Brain microvascular endothelial cell (primary cell): ENCODE results near the gene TRNAU1AP.

ENCODE experiments used
- DNase-seq: peaks from one replicate; pipeline ENCODE4 v3.0.0-alpha.2; 2020
- H3K27ac ChIP-seq: fragments of 250-450 bp; sonication (Bioruptor Pico); 2 replicates; pipeline ENCODE4 v1.5.1; 2020; ENCODE audit warnings: mild to moderate bottlenecking, moderate library complexity
- H3K27me3 ChIP-seq: fragments of 250-450 bp; sonication (Bioruptor Pico); replicated peaks from 2 replicates; pipeline ENCODE4 v1.5.1; 2020; ENCODE audit warnings: mild to moderate bottlenecking
- H3K36me3 ChIP-seq: fragments of 250-450 bp; sonication (Bioruptor Pico); replicated peaks from 2 replicates; pipeline ENCODE4 v1.5.1; 2020; ENCODE audit warnings: mild to moderate bottlenecking
- H3K4me3 ChIP-seq: 2 replicates; pipeline ENCODE4 v1.5.1; 2011; ENCODE audit warnings: low read depth, mild to moderate bottlenecking, control low read depth, low read length, moderate library complexity
- CTCF ChIP-seq: IDR thresholded peaks from 2 replicates; pipeline ENCODE4 v1.5.1; 2011; ENCODE audit warnings: low read depth, mild to moderate bottlenecking, moderate library complexity, low read length, control low read depth, inconsistent platforms; ENCODE audit errors: missing control alignments
- in situ Hi-C: cut with HindIII; loops from 2 replicates; pipeline ENCODE4 v1.10.0; 2017; ENCODE audit warnings: low sequenced_read_pairs, low pct_ligation_motif_present

The TRNAU1AP gene

DNA sequence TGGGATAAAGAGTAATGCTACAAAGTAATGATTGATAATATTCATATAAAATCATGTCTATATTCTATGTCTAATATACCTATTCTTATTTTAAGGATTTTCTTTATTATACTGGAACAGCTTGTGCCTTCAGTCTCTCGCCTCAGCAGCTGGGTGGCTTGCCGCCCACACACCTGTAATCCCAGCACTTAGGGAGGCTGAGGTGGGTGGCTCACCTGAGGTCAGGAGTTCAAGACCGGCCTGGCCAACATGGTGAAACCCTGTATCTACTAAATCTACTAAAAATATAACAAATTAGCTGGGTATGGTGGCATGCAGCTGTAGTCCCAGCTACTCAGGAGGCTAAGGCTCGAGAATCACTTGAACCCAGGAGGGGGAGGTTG, 7.6 kb upstream of the TRNAU1AP start:
- DNase-seq, result no peak
- no peaks in the 10 kb centered on the region for H3K27me3 ChIP-seq
- no peak overlapping the region for H3K27ac ChIP-seq
- no peak for TF ChIP-seq CTCF
- no peaks in the 10 kb centered on the region for H3K36me3 ChIP-seq
- in situ Hi-C loops, result no loop called here
- H3K4me3 ChIP-seq, result no peak overlapping the region

DNA sequence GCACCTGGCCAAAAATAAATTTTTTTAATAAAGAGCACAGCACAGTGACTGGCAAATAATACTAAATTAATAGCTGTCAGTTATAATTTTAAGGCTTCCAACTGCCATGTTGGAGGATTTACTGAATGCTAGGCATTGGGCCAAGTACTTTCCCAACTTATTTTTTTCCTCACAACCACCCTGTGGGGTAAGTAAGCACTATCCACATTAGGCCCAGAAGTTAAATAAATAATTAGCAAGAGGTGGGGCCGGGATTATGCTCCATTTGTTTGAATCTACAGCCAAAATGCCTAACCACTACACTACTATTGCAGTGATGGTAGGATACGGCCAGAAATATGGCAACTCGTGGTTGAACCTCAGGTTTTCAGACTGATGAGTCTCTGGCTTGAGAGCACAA, 4.6 kb upstream of the TRNAU1AP start:
- Histone ChIP-seq H3K27ac (no peak overlapping the region), H3K27me3 (no peaks in the 10 kb centered on the region), H3K4me3 (no peak overlapping the region), H3K36me3 (no peaks in the 10 kb centered on the region)
- DNase-seq, result no peak
- TF ChIP-seq CTCF, result no peak
- in situ Hi-C loops, result no loop called here

DNA sequence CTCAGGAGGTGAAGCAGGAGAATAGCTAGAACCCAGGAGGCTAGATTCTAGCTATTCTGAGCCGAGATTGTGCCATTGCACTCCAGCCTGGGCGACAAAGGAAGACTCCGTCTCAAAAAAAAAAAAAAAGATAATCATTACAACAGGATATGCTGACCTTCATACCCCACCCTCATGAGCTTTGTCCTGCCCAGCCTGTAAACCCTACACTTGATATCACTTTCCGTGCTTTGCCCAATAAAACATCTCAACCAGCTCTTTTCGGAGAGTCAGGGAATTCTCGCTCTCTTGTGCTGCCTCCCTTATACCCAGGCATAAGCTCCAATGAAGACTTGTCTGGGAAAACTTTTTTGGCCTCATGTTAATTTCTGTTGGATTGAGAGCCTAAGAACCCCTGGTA, 1.5 kb upstream of the TRNAU1AP start:
- Histone ChIP-seq H3K27ac (no peak overlapping the region), H3K4me3 (no peak overlapping the region), H3K27me3 (no peaks in the 10 kb centered on the region), H3K36me3 (no peaks in the 10 kb centered on the region)
- DNase-seq, result no peak
- in situ Hi-C loops, result no loop called here
- no peak for TF ChIP-seq CTCF

DNA sequence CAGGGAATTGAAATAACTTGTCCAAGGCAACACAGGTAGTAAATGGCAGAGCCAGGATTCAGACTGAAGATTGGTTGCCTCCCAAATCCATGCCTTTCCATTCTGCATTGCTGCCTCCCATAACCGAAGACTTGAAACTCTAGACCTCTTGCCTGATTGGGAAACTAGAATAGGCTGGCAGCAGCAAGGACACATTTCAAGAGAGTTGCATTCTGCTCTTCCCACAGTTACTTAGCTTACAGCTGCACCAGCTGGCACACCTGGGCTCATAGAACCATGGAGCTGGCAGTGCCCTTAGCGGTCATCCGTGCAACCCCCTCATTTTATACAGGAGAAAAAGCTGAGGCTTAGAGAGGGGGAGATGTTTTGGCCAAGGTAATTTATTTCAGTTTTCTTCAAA, 8.0 kb downstream of the TRNAU1AP start:
- in situ Hi-C loops, result no loop called here

GRCh38 chr1:28564310-28564709, 11.4 kb downstream of the TRNAU1AP start:
- Histone ChIP-seq H3K4me3 (no peak overlapping the region), H3K27ac (no peak overlapping the region), H3K36me3 (peaks cover 66% of the 10 kb centered on the region), H3K27me3 (no peaks in the 10 kb centered on the region)
- in situ Hi-C loops, result no loop called here
- no peak for TF ChIP-seq CTCF
- no peak for DNase-seq

More for the DNA sequence above, 8.0 kb downstream of the TRNAU1AP start:
- no peak overlapping the region for H3K4me3 ChIP-seq
- TF ChIP-seq CTCF, result no peak
- peaks cover 54% of the 10 kb centered on the region for H3K36me3 ChIP-seq
- H3K27me3 ChIP-seq, result no peaks in the 10 kb centered on the region
- no peak overlapping the region for H3K27ac ChIP-seq
- DNase-seq, result no peak

DNA sequence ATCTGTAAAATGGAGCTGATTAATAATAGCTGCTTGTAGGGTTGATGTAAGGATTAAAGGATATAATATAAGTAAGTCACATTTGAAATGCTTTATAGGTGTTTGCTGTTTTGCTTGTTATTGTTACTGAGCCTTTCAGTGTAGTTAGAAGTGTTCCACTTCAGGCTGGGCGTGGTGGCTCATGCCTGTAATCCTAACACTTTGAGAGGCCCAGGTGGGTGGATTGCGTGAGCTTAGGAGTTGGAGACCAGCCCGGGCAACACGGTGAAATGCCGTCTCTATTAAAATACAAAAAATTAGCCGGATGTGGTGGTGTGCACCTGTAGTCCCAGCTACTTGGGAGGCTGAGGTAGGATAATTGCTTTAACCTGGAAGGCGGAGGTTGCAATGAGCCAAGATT, 12.2 kb downstream of the TRNAU1AP start:
- peaks cover 59% of the 10 kb centered on the region for H3K36me3 ChIP-seq
- TF ChIP-seq CTCF, result no peak
- in situ Hi-C loops, result no loop called here

More for the DNA sequence above, 12.2 kb downstream of the TRNAU1AP start:
- no peak for DNase-seq
- no peak overlapping the region for H3K27ac ChIP-seq
- H3K27me3 ChIP-seq, result no peaks in the 10 kb centered on the region
- no peak overlapping the region for H3K4me3 ChIP-seq
